Upper lobe of right lung (tissue), 1 donor: Measurements from ENCODE around the gene TIMM22. TPM values are rescaled to one million over a fixed set of nuclear protein-coding genes. Genes with fewer than 3 reads are reported as not detected.

ENCODE experiments used
- ATAC-seq: fragments of 200-7000 bp; cut with Tn5 transposase; one replicate; pipeline ENCODE4 v1.9.1; 2020; ENCODE audit warnings: mild to moderate bottlenecking, moderate library complexity
- DNase-seq: peaks from one replicate; pipeline ENCODE4 v3.0.0-alpha.2; 2020
- H3K27ac ChIP-seq: fragments of 200-600 bp; one replicate; pipeline ENCODE4 v1.8.0; 2022
- H3K27me3 ChIP-seq: fragments of 200-600 bp; one replicate; pipeline ENCODE4 v1.8.0; 2022; ENCODE audit warnings: mild to moderate bottlenecking
- H3K36me3 ChIP-seq: fragments of 200-600 bp; one replicate; pipeline ENCODE4 v1.8.0; 2022
- H3K4me1 ChIP-seq: fragments of 200-600 bp; one replicate; pipeline ENCODE4 v1.8.0; 2022
- H3K4me3 ChIP-seq: fragments of 200-600 bp; one replicate; pipeline ENCODE4 v1.8.0; 2022; ENCODE audit warnings: mild to moderate bottlenecking
- H3K9me3 ChIP-seq: fragments of 200-600 bp; one replicate; pipeline ENCODE4 v1.8.0; 2022
- CTCF ChIP-seq: fragments of 200-600 bp; IDR thresholded peaks from one replicate; pipeline ENCODE4 v1.8.0; 2022; ENCODE audit warnings: antibody characterized with exemption
- intact Hi-C: fragments of 100-400 bp; cut with DNase I; formaldehyde crosslinking; loops from one replicate; pipeline ENCODE4 v1.11.0; 2022
- microRNA-seq: library from miRNA; unstranded; fragments of <30 nt; microRNA quantifications from one replicate; pipeline ENCODE4 v1.2.0, GENCODE V29; 2020; ENCODE audit warnings: borderline microRNAs expressed
- total RNA-seq: library from RNA; stranded (reverse); fragmentation: NEBNext Ultra II Directional; extraction: Animal tissue kit (Norgen Biotek cat#: 25700); gene quantifications from one replicate; pipeline ENCODE4 v1.2.1, GENCODE V29; 2021
- donor health status: DM: no; HTN: yes; CAD: no; lungs with severe emphysema.

The TIMM22 gene
- total RNA-seq, 1 donor from 2014 or later, result 10.7 TPM

GRCh38 chr17:1050996-1051925 lies 54.3 kb downstream of the TIMM22 start:
- H3K36me3 ChIP-seq, result peaks cover 65% of the 10 kb centered on the region
- H3K9me3 ChIP-seq, result no peaks in the 10 kb centered on the region
- peaks cover 15% of the 10 kb centered on the region for H3K4me1 ChIP-seq
- ATAC-seq, result no peak
- no peaks in the 10 kb centered on the region for H3K27me3 ChIP-seq
- no peak overlapping the region for H3K27ac ChIP-seq
- DNase-seq, result no peak
- TF ChIP-seq CTCF, result no peak
- no peak overlapping the region for H3K4me3 ChIP-seq
- intact Hi-C loops, result no loop called here

Small RNA genes within 50 kb of the gene (microRNA-seq; reads per million reads assigned to microRNA genes)
- not detected for gene MIR3183

Other genes starting within 250 kb of the TIMM22 start
- gene GEMIN4, start 244.9 kb upstream of the TIMM22 start, total RNA-seq, result 23.0 TPM
- 55.5 TPM for gene GLOD4, start 214.8 kb upstream of the TIMM22 start, total RNA-seq
- gene MRM3, start 214.8 kb upstream of the TIMM22 start, total RNA-seq, result 12.1 TPM
- gene NXN, start 17.4 kb upstream of the TIMM22 start, total RNA-seq, result 57.3 TPM
- gene ABR, start 182.9 kb downstream of the TIMM22 start, total RNA-seq, result 185 TPM